ENCODE measurements around the gene NEDD4L. TPM values are rescaled to one million over a fixed set of nuclear protein-coding genes. Genes with fewer than 3 reads are reported as not detected.

NEDD4L gene
- total RNA-seq, 1 donor from 2014 or later, result 32.6 TPM

DNA sequence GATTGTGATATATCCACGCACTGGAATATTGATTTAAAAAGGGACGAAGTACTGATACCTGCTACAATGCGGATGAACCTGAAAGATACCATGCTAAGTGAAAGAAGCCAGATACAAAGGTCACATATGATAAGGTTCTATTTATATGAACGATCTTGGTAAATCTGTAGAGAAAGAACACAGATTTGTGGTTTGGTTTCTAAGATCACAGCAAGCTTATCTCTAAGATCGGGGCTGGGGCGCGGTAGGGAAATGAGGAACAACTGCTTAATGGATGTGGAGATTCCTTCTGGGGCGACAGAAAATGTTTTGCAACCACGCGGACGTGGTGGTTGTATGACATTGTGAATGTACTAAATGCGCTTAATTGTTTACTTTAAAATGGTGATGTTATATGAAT, 60.1 kb downstream of the NEDD4L start:
- no peaks in the 10 kb centered on the region for H3K36me3 Mint-ChIP-seq (ENCODE audit: low read depth)
- intact Hi-C loops (cut with micrococcal nuclease), result no loop called here
- no peak overlapping the region for H3K4me3 Mint-ChIP-seq
- H3K4me1 Mint-ChIP-seq, result peaks cover 37% of the 10 kb centered on the region
- no peak for DNase-seq
- no peaks in the 10 kb centered on the region for H3K27me3 Mint-ChIP-seq
- POLR2A ChIA-PET, result no interaction called here
- CTCF ChIA-PET, result no interaction called here
- H3K27ac Mint-ChIP-seq, result no peak overlapping the region
- TF ChIP-seq, protein P1, sequence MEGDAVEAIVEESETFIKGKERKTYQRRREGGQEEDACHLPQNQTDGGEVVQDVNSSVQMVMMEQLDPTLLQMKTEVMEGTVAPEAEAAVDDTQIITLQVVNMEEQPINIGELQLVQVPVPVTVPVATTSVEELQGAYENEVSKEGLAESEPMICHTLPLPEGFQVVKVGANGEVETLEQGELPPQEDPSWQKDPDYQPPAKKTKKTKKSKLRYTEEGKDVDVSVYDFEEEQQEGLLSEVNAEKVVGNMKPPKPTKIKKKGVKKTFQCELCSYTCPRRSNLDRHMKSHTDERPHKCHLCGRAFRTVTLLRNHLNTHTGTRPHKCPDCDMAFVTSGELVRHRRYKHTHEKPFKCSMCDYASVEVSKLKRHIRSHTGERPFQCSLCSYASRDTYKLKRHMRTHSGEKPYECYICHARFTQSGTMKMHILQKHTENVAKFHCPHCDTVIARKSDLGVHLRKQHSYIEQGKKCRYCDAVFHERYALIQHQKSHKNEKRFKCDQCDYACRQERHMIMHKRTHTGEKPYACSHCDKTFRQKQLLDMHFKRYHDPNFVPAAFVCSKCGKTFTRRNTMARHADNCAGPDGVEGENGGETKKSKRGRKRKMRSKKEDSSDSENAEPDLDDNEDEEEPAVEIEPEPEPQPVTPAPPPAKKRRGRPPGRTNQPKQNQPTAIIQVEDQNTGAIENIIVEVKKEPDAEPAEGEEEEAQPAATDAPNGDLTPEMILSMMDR (IDR thresholded peaks at IDR 0.05), result no peak
- no peaks in the 10 kb centered on the region for H3K9me3 Mint-ChIP-seq
- no peak for ATAC-seq (ENCODE audit: low read depth)

DNA sequence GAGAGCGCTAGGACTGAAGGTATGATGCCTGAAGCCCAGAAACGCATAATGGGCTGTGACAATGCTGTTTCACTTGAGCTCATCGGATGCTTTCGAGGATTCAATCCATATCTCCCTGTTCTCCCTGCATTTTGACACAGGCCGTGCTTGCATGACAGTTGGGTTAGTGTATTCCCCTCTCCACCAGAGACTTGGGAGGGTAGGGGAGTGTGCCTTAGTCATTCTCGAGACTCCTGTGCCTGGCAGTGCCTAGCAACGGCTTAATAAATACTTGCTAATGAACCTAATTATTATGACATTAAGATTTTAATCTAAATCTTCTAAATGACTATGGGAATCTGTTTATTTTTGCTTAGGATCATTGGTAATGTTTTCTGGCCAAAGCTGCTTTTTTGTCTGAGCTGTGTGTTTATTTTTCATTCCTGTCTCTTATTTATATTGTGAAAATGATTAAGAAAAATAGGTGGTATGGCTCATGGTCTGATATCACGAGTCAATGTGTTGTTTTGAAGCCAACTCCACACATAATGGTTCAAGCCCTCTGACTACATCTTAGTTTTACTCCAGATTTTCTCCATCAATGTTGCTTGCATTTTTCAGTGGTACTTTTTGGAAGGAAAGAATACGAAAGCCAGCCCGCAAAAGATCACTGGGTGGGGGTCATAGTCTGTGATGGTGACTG, 61.3 kb downstream of the NEDD4L start:
- H3K4me3 Mint-ChIP-seq, result no peak overlapping the region
- intact Hi-C loops (cut with micrococcal nuclease), result no loop called here
- peaks cover 29% of the 10 kb centered on the region for H3K4me1 Mint-ChIP-seq
- H3K27ac Mint-ChIP-seq, result no peak overlapping the region
- no peak for DNase-seq
- ChIA-PET CTCF (interaction anchor here (1.2 to 1.7 kb wide), 3 partner anchors 11 to 146 kb away, joined by 3 to 7 read pairs (median 4); no protein-coding TSS in a partner anchor), POLR2A (no interaction called here)
- H3K9me3 Mint-ChIP-seq, result no peaks in the 10 kb centered on the region
- no peaks in the 10 kb centered on the region for H3K36me3 Mint-ChIP-seq (ENCODE audit: low read depth)
- H3K27me3 Mint-ChIP-seq, result no peaks in the 10 kb centered on the region
- no peak for ATAC-seq (ENCODE audit: low read depth)
- TF ChIP-seq, protein P1 (IDR thresholded peaks at IDR 0.05), result no peak

DNA sequence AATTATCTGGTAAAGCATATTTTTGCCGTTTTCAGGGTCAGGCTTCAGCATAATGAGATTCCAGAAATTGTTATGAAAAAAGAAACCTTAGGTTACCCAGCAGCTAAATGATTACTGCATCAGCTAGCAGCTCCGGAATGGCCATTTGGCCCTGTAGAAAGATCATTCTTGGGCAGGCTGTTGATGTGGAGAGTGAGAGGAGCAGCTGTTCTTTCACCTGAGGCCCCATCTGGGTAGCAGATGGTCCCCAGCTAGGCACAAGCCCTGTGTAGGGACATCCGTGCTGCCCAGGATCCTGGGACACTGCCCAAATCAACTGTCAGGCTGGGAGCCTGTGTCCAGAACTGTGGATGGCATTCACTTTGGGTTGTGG, 61.8 kb downstream of the NEDD4L start:
- POLR2A ChIA-PET, result no interaction called here
- Mint-ChIP-seq H3K4me3 (no peak overlapping the region), H3K36me3 (ENCODE audit: low read depth) (no peaks in the 10 kb centered on the region), H3K27ac (no peak overlapping the region), H3K9me3 (no peaks in the 10 kb centered on the region), H3K27me3 (no peaks in the 10 kb centered on the region), H3K4me1 (peaks cover 27% of the 10 kb centered on the region)
- no peak for ATAC-seq (ENCODE audit: low read depth)
- intact Hi-C loops (cut with micrococcal nuclease), result no loop called here
- DNase-seq, result no peak
- CTCF ChIA-PET, result interaction anchor here (1.2 to 1.7 kb wide), 3 partner anchors 10 to 146 kb away, joined by 3 to 7 read pairs (median 4); no protein-coding TSS in a partner anchor
- TF ChIP-seq, protein P1 (IDR thresholded peaks at IDR 0.05), result no peak

DNA sequence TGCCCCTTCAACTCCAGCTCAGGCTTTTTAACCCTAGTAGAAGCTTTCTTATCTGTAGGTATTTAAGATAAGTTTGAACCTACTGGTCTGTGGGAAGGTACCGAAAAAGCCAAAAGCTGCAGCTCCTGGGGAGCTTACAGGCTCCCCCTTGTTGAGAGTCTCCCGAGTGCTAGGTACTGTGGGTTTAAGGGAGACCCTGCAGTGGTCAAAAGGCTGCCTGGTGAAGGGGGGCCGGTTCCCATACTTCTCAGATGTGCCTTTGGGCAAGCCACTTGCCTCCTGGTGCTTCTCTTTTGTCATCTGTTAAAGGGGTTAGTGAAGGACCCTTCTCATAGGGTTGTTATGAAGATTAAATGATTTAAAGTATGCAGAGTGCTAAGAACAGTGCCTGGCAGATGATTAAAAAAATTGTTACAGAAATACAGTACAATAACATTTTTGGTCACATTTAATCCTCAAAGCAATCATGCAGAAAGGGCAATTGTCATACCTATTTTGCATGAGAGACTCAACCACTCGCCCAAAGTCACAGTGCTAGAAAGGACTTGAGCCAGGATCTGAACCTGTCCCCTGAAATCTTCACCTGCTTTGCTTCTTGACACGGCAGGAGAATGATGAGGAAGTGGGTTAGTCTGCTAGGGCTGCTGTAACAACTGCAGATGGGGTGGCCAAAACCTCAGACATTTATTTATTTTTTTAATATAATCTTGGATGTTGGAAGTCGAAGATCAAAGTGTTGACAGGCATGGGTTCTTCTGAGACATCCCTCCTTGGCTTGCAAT, 62.5 kb downstream of the NEDD4L start:
- intact Hi-C loops (cut with micrococcal nuclease), result no loop called here
- Mint-ChIP-seq H3K9me3 (no peaks in the 10 kb centered on the region), H3K27ac (no peak overlapping the region), H3K27me3 (no peaks in the 10 kb centered on the region), H3K4me1 (peaks cover 21% of the 10 kb centered on the region), H3K36me3 (ENCODE audit: low read depth) (no peaks in the 10 kb centered on the region), H3K4me3 (no peak overlapping the region)
- TF ChIP-seq, protein P1 (IDR thresholded peaks at IDR 0.05), result no peak
- ATAC-seq (ENCODE audit: low read depth), result no peak
- POLR2A ChIA-PET, result no interaction called here
- CTCF ChIA-PET, result interaction anchor here (1.2 to 1.7 kb wide), 3 partner anchors 10 to 147 kb away, joined by 3 to 7 read pairs (median 4); no protein-coding TSS in a partner anchor
- DNase-seq, result no peak

DNA sequence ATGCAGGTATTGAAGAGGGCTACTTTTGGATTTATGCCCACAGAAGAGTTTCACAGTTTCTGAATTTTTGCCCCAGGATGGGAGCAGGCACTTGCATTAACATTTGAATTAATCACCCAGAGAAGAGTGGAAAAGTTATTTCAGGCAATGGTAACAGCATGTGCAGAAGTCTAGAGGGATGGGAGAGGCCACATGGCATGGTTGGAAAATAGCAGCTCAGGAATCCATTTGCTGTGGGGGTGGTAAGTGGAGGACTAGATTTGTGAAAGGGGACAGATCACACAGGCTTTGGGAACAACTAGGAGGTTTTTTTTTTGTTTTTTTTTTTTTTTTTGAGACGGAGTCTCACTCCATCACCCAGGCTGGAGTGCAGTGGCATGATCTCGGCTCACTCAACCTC, 65.2 kb downstream of the NEDD4L start:
- H3K36me3 Mint-ChIP-seq (ENCODE audit: low read depth), result no peaks in the 10 kb centered on the region
- TF ChIP-seq, protein P1 (IDR thresholded peaks at IDR 0.05), result no peak
- no peaks in the 10 kb centered on the region for H3K9me3 Mint-ChIP-seq
- POLR2A ChIA-PET, result interaction anchor here (0.7 kb wide), 1 partner anchor 23 kb away, joined by 6 read pairs; no protein-coding TSS in a partner anchor
- no peak overlapping the region for H3K27ac Mint-ChIP-seq
- no peak overlapping the region for H3K4me3 Mint-ChIP-seq
- no peaks in the 10 kb centered on the region for H3K27me3 Mint-ChIP-seq
- no peak for DNase-seq
- CTCF ChIA-PET, result interaction anchor here (0.8 to 2.9 kb wide), 4 partner anchors 8 to 57 kb away, joined by 4 to 13 read pairs (median 5); no protein-coding TSS in a partner anchor
- peaks cover 18% of the 10 kb centered on the region for H3K4me1 Mint-ChIP-seq
- intact Hi-C loops (cut with micrococcal nuclease), result no loop called here
- no peak for ATAC-seq (ENCODE audit: low read depth)

Measured in activated B cell treated with CpG ODN at 0.5 μM for 24 hours (primary cell).